ENCODE results near the gene VIT.
A peak's percentile ranks its signal among the peaks of the same experiment; 100 is the strongest.

The VIT gene

GRCh38 chr2:36663851-36664695, 32.4 kb upstream of the VIT start:
- H3K27me3 ChIP-seq (ENCODE audit: insufficient read depth, low read length): no peaks in the 10 kb centered on the region
- no peak overlapping the region for H3K27ac ChIP-seq (ENCODE audit: low read length)
- H3K4me3 ChIP-seq (ENCODE audit: low read length): peak overlapping the region; percentile 58
- no peaks in the 10 kb centered on the region for H3K36me3 ChIP-seq (ENCODE audit: insufficient read depth, low read depth, low read length)
- H3K4me1 ChIP-seq (ENCODE audit: insufficient read depth, low read length): peaks cover 4% of the 10 kb centered on the region; the same call in 1 of the 2 replicates
- H3K9ac ChIP-seq (ENCODE audit: low read depth, low read length): no peak overlapping the region
- H3K9me3 ChIP-seq (ENCODE audit: insufficient read depth, low read depth, low read length): no peaks in the 10 kb centered on the region; the same call in 1 of the 2 replicates

GRCh38 chr2:36664696-36665076, 31.8 kb upstream of the VIT start:
- no peaks in the 10 kb centered on the region for H3K36me3 ChIP-seq (ENCODE audit: insufficient read depth, low read depth, low read length)
- no peaks in the 10 kb centered on the region; the same call in 1 of the 2 replicates for H3K9me3 ChIP-seq (ENCODE audit: insufficient read depth, low read depth, low read length)
- H3K4me1 ChIP-seq (ENCODE audit: insufficient read depth, low read length): peaks cover 4% of the 10 kb centered on the region; the same call in 1 of the 2 replicates
- H3K27me3 ChIP-seq (ENCODE audit: insufficient read depth, low read length): no peaks in the 10 kb centered on the region
- no peak overlapping the region for H3K9ac ChIP-seq (ENCODE audit: low read depth, low read length)
- no peak overlapping the region for H3K27ac ChIP-seq (ENCODE audit: low read length)
- H3K4me3 ChIP-seq (ENCODE audit: low read length): no peak overlapping the region

GRCh38 chr2:36667931-36668330, 28.6 kb upstream of the VIT start:
- H3K9me3 ChIP-seq (ENCODE audit: insufficient read depth, low read depth, low read length): no peaks in the 10 kb centered on the region
- H3K27ac ChIP-seq (ENCODE audit: low read length): no peak overlapping the region
- no peaks in the 10 kb centered on the region for H3K27me3 ChIP-seq (ENCODE audit: insufficient read depth, low read length)
- peaks cover 4% of the 10 kb centered on the region; the same call in 1 of the 2 replicates for H3K4me1 ChIP-seq (ENCODE audit: insufficient read depth, low read length)
- H3K4me3 ChIP-seq (ENCODE audit: low read length): no peak overlapping the region
- no peaks in the 10 kb centered on the region for H3K36me3 ChIP-seq (ENCODE audit: insufficient read depth, low read depth, low read length)
- H3K9ac ChIP-seq (ENCODE audit: low read depth, low read length): no peak overlapping the region

- no peak overlapping the region for H3K27ac ChIP-seq (ENCODE audit: low read length)
- H3K27me3 ChIP-seq (ENCODE audit: insufficient read depth, low read length): no peaks in the 10 kb centered on the region
- H3K9ac ChIP-seq (ENCODE audit: low read depth, low read length): no peak overlapping the region
- H3K4me3 ChIP-seq (ENCODE audit: low read length): no peak overlapping the region
- no peaks in the 10 kb centered on the region for H3K36me3 ChIP-seq (ENCODE audit: insufficient read depth, low read depth, low read length)
- peaks cover 4% of the 10 kb centered on the region; the same call in 1 of the 2 replicates for H3K4me1 ChIP-seq (ENCODE audit: insufficient read depth, low read length)
- H3K9me3 ChIP-seq (ENCODE audit: insufficient read depth, low read depth, low read length): no peaks in the 10 kb centered on the region
These were observed 25.5 kb upstream of the VIT start for GRCh38 chr2:36670881-36671595.

GRCh38 chr2:36671731-36672130, 24.8 kb upstream of the VIT start:
- Histone ChIP-seq H3K9me3 (ENCODE audit: insufficient read depth, low read depth, low read length) (no peaks in the 10 kb centered on the region), H3K4me3 (ENCODE audit: low read length) (no peak overlapping the region), H3K9ac (ENCODE audit: low read depth, low read length) (no peak overlapping the region), H3K27ac (ENCODE audit: low read length) (no peak overlapping the region), H3K27me3 (ENCODE audit: insufficient read depth, low read length) (no peaks in the 10 kb centered on the region), H3K36me3 (ENCODE audit: insufficient read depth, low read depth, low read length) (no peaks in the 10 kb centered on the region), H3K4me1 (ENCODE audit: insufficient read depth, low read length) (peaks cover 4% of the 10 kb centered on the region; the same call in 1 of the 2 replicates)

- H3K9me3 ChIP-seq (ENCODE audit: insufficient read depth, low read depth, low read length): no peaks in the 10 kb centered on the region
- no peak overlapping the region for H3K9ac ChIP-seq (ENCODE audit: low read depth, low read length)
- no peaks in the 10 kb centered on the region for H3K27me3 ChIP-seq (ENCODE audit: insufficient read depth, low read length)
- H3K4me3 ChIP-seq (ENCODE audit: low read length): no peak overlapping the region
- no peaks in the 10 kb centered on the region for H3K36me3 ChIP-seq (ENCODE audit: insufficient read depth, low read depth, low read length)
- no peak overlapping the region for H3K27ac ChIP-seq (ENCODE audit: low read length)
- H3K4me1 ChIP-seq (ENCODE audit: insufficient read depth, low read length): peaks cover 4% of the 10 kb centered on the region; the same call in 1 of the 2 replicates
These were observed 24.3 kb upstream of the VIT start for GRCh38 chr2:36672199-36672598.

- Histone ChIP-seq H3K36me3 (ENCODE audit: insufficient read depth, low read depth, low read length) (no peaks in the 10 kb centered on the region), H3K4me3 (ENCODE audit: low read length) (no peak overlapping the region), H3K27ac (ENCODE audit: low read length) (no peak overlapping the region), H3K9me3 (ENCODE audit: insufficient read depth, low read depth, low read length) (0 out of 2 replicates have a peak, but pooled peaks cover 8% of the 10 kb centered on the region), H3K27me3 (ENCODE audit: insufficient read depth, low read length) (no peaks in the 10 kb centered on the region), H3K4me1 (ENCODE audit: insufficient read depth, low read length) (no peaks in the 10 kb centered on the region), H3K9ac (ENCODE audit: low read depth, low read length) (no peak overlapping the region)
These were observed 20.8 kb upstream of the VIT start for GRCh38 chr2:36675579-36676282.

- H3K27me3 ChIP-seq (ENCODE audit: insufficient read depth, low read length): no peaks in the 10 kb centered on the region
- no peak overlapping the region for H3K27ac ChIP-seq (ENCODE audit: low read length)
- H3K9ac ChIP-seq (ENCODE audit: low read depth, low read length): no peak overlapping the region
- H3K4me3 ChIP-seq (ENCODE audit: low read length): no peak overlapping the region
- H3K9me3 ChIP-seq (ENCODE audit: insufficient read depth, low read depth, low read length): 0 out of 2 replicates have a peak, but pooled peaks cover 8% of the 10 kb centered on the region
- no peaks in the 10 kb centered on the region for H3K36me3 ChIP-seq (ENCODE audit: insufficient read depth, low read depth, low read length)
- no peaks in the 10 kb centered on the region for H3K4me1 ChIP-seq (ENCODE audit: insufficient read depth, low read length)
These were observed 20.1 kb upstream of the VIT start for GRCh38 chr2:36676364-36676763.

- Histone ChIP-seq H3K4me3 (ENCODE audit: low read length) (no peak overlapping the region), H3K27ac (ENCODE audit: low read length) (no peak overlapping the region), H3K9ac (ENCODE audit: low read depth, low read length) (no peak overlapping the region), H3K9me3 (ENCODE audit: insufficient read depth, low read depth, low read length) (0 out of 2 replicates have a peak, but pooled peaks cover 8% of the 10 kb centered on the region), H3K36me3 (ENCODE audit: insufficient read depth, low read depth, low read length) (no peaks in the 10 kb centered on the region), H3K4me1 (ENCODE audit: insufficient read depth, low read length) (no peaks in the 10 kb centered on the region), H3K27me3 (ENCODE audit: insufficient read depth, low read length) (no peaks in the 10 kb centered on the region)
These were observed 19.1 kb upstream of the VIT start for GRCh38 chr2:36677386-36677785.

GRCh38 chr2:36677996-36678605, 18.4 kb upstream of the VIT start:
- Histone ChIP-seq H3K27ac (ENCODE audit: low read length) (no peak overlapping the region), H3K9ac (ENCODE audit: low read depth, low read length) (no peak overlapping the region)

GRCh38 chr2:36678856-36679255, 17.7 kb upstream of the VIT start:
- H3K27ac ChIP-seq (ENCODE audit: low read length): no peak overlapping the region
- H3K9ac ChIP-seq (ENCODE audit: low read depth, low read length): no peak overlapping the region
- no peaks in the 10 kb centered on the region for H3K36me3 ChIP-seq (ENCODE audit: insufficient read depth, low read depth, low read length)
- no peaks in the 10 kb centered on the region for H3K4me1 ChIP-seq (ENCODE audit: insufficient read depth, low read length)
- H3K9me3 ChIP-seq (ENCODE audit: insufficient read depth, low read depth, low read length): 0 out of 2 replicates have a peak, but pooled peaks cover 8% of the 10 kb centered on the region
- H3K27me3 ChIP-seq (ENCODE audit: insufficient read depth, low read length): no peaks in the 10 kb centered on the region
- no peak overlapping the region for H3K4me3 ChIP-seq (ENCODE audit: low read length)

More at GRCh38 chr2:36677996-36678605, 18.4 kb upstream of the VIT start:
- no peak overlapping the region for H3K4me3 ChIP-seq (ENCODE audit: low read length)
- no peaks in the 10 kb centered on the region for H3K36me3 ChIP-seq (ENCODE audit: insufficient read depth, low read depth, low read length)
- 0 out of 2 replicates have a peak, but pooled peaks cover 8% of the 10 kb centered on the region for H3K9me3 ChIP-seq (ENCODE audit: insufficient read depth, low read depth, low read length)
- H3K4me1 ChIP-seq (ENCODE audit: insufficient read depth, low read length): no peaks in the 10 kb centered on the region
- no peaks in the 10 kb centered on the region for H3K27me3 ChIP-seq (ENCODE audit: insufficient read depth, low read length)

All from iPS-20b (cell line).